Measurements from ENCODE around the gene CDADC1. TPM values are rescaled to one million over a fixed set of nuclear protein-coding genes. Genes with fewer than 3 reads are reported as not detected.

CDADC1 gene
- total RNA-seq, 2 experiments from 2014 or later = 9.1 to 11.3 TPM

- H3K27me3 ChIP-seq (ENCODE audit: control insufficient read depth in 1 of 2, insufficient read depth in 2 of 2, low read length in 2 of 2) = no peaks in the 10 kb centered on the region
- DNase-seq (no peak), ATAC-seq (ENCODE audit: poor library complexity) (no peak)
- no peaks in the 10 kb centered on the region for H3K4me1 Mint-ChIP-seq (ENCODE audit: low read depth)
- no peaks in the 10 kb centered on the region for H3K36me3 ChIP-seq (ENCODE audit: insufficient read depth, low read length)
- H3K4me1 ChIP-seq (ENCODE audit: insufficient read depth, low read length) = no peaks in the 10 kb centered on the region
- no peak overlapping the region for H3K27ac ChIP-seq (ENCODE audit: low read depth in 1 of 2, low read length in 2 of 2)
- no peak for TF ChIP-seq CTCF (IDR thresholded peaks at IDR 0.05)
- H3K27ac Mint-ChIP-seq = no peak overlapping the region
- intact Hi-C loops (cut with DNase I, micrococcal nuclease) = no loop called here
- no peaks in the 10 kb centered on the region for H3K9me3 Mint-ChIP-seq
- ChIA-PET CTCF (no interaction called here), POLR2A (no interaction called here)
- no peaks in the 10 kb centered on the region for H3K36me3 Mint-ChIP-seq (ENCODE audit: low read depth)
- no peak overlapping the region for H3K4me3 Mint-ChIP-seq
- H3K27me3 Mint-ChIP-seq = peaks cover 6% of the 10 kb centered on the region
- H3K4me3 ChIP-seq (ENCODE audit: low read length) = no peak overlapping the region
- H3K9me3 ChIP-seq (ENCODE audit: control insufficient read depth in 1 of 2, insufficient read depth in 1 of 2, low read length in 2 of 2) = no peaks in the 10 kb centered on the region
Observed at GRCh38 chr13:49234741-49235140, 13.0 kb upstream of the CDADC1 start.

GRCh38 chr13:49235856-49236431 is 11.8 kb upstream of the CDADC1 start:
- Histone ChIP-seq H3K27ac (ENCODE audit: low read depth in 1 of 2, low read length in 2 of 2) (no peak overlapping the region), H3K4me1 (ENCODE audit: insufficient read depth, low read length) (no peaks in the 10 kb centered on the region), H3K36me3 (ENCODE audit: insufficient read depth, low read length) (no peaks in the 10 kb centered on the region), H3K9me3 (ENCODE audit: control insufficient read depth in 1 of 2, insufficient read depth in 1 of 2, low read length in 2 of 2) (no peaks in the 10 kb centered on the region), H3K27me3 (ENCODE audit: control insufficient read depth in 1 of 2, insufficient read depth in 2 of 2, low read length in 2 of 2) (peaks cover 0 to 4% of the 10 kb centered on the region in 2 experiments), H3K4me3 (ENCODE audit: low read length) (no peak overlapping the region)
- no peaks in the 10 kb centered on the region for H3K36me3 Mint-ChIP-seq (ENCODE audit: low read depth)
- peaks cover 6% of the 10 kb centered on the region for H3K27me3 Mint-ChIP-seq
- no peak for TF ChIP-seq CTCF (IDR thresholded peaks at IDR 0.05)
- H3K4me1 Mint-ChIP-seq (ENCODE audit: low read depth) = no peaks in the 10 kb centered on the region
- DNase-seq (no peak), ATAC-seq (ENCODE audit: poor library complexity) (no peak)
- ChIA-PET POLR2A (interaction anchor here (0.6 kb wide), 1 partner anchor 28 kb away, joined by 3 read pairs; no protein-coding TSS in a partner anchor), CTCF (interaction anchor here (0.7 to 0.8 kb wide), 2 partner anchors 45 to 572 kb away, joined by 3 read pairs; no protein-coding TSS in a partner anchor)
- H3K9me3 Mint-ChIP-seq = no peaks in the 10 kb centered on the region
- no peak overlapping the region for H3K27ac Mint-ChIP-seq
- no peak overlapping the region for H3K4me3 Mint-ChIP-seq
- intact Hi-C loops (cut with DNase I, micrococcal nuclease) = no loop called here

DNA sequence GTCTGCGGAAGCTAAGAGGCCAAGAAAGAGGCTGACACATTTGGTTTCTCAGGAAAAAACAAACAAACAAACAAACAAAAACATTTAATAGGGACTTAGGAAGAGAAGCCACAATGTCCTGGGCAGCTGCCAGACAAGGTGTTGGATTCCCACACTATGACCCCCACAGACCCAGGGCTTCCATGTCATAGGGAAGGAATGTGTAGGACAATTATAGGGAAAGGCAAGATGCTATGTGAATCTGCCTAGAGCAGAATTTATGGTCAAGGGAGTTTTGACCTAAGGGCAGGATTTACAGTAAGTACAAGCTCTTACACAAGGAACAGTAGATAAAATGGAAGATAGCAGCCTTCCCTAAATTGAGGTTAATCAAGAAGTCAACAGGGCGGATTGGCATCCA is 9.1 kb upstream of the CDADC1 start:
- H3K36me3 ChIP-seq (ENCODE audit: insufficient read depth, low read length) = no peaks in the 10 kb centered on the region
- Mint-ChIP-seq H3K27me3 (peaks cover 10% of the 10 kb centered on the region), H3K36me3 (ENCODE audit: low read depth) (no peaks in the 10 kb centered on the region), H3K4me3 (no peak overlapping the region), H3K27ac (no peak overlapping the region), H3K9me3 (no peaks in the 10 kb centered on the region), H3K4me1 (ENCODE audit: low read depth) (no peaks in the 10 kb centered on the region)
- peaks cover 0 to 7% of the 10 kb centered on the region in 2 experiments for H3K27me3 ChIP-seq (ENCODE audit: control insufficient read depth in 1 of 2, insufficient read depth in 2 of 2, low read length in 2 of 2)
- H3K4me3 ChIP-seq (ENCODE audit: low read length) = no peak overlapping the region
- no peaks in the 10 kb centered on the region for H3K4me1 ChIP-seq (ENCODE audit: insufficient read depth, low read length)
- ChIA-PET POLR2A (no interaction called here), CTCF (interaction anchor here (0.7 kb wide), 1 partner anchor 42 kb away, joined by 3 read pairs; no protein-coding TSS in a partner anchor)
- intact Hi-C loops (cut with DNase I, micrococcal nuclease) = no loop called here
- no peak for TF ChIP-seq CTCF (IDR thresholded peaks at IDR 0.05)
- ATAC-seq (ENCODE audit: poor library complexity) = no peak
- DNase-seq = no peak
- no peaks in the 10 kb centered on the region for H3K9me3 ChIP-seq (ENCODE audit: control insufficient read depth in 1 of 2, insufficient read depth in 1 of 2, low read length in 2 of 2)
- H3K27ac ChIP-seq (ENCODE audit: low read depth in 1 of 2, low read length in 2 of 2) = no peak overlapping the region

All from CD4-positive, alpha-beta T cell (primary cell).